ENCODE measurements around the gene FCGR2B.
"Not testable (repeated sequence)": the region's sequence is repeated elsewhere in the genome, so short reads cannot be mapped to it uniquely, and the experiment has no call there.

DNA sequence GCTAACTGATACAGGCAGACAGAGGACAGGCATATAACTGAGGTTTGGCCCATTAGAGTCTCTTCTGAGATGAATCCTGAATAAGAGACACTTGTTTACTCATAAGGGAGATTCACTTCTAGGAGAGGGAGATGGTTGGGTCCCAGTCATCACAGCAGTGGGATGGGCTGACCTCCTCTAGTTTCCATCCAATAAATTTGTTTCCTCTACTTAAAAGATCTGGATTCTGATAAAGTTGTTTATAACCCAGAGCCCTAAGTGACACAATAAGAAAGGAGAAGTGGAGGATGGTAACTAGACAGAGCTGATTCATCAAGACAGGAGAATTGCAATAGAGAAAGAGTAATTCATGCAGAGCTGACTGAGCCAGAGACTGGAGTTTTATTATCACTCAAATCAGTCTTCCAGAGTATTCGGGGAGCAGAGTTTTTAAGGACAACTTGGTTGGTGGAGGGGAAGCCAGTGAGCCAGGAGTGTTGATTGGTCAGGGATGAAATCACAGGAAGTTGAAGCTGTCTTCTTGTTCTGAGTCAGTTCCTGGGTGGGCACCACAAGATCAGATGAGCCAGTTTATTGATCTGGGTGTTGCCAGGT lies 26.7 kb upstream of the FCGR2B start:
- TF ChIP-seq, protein P1, sequence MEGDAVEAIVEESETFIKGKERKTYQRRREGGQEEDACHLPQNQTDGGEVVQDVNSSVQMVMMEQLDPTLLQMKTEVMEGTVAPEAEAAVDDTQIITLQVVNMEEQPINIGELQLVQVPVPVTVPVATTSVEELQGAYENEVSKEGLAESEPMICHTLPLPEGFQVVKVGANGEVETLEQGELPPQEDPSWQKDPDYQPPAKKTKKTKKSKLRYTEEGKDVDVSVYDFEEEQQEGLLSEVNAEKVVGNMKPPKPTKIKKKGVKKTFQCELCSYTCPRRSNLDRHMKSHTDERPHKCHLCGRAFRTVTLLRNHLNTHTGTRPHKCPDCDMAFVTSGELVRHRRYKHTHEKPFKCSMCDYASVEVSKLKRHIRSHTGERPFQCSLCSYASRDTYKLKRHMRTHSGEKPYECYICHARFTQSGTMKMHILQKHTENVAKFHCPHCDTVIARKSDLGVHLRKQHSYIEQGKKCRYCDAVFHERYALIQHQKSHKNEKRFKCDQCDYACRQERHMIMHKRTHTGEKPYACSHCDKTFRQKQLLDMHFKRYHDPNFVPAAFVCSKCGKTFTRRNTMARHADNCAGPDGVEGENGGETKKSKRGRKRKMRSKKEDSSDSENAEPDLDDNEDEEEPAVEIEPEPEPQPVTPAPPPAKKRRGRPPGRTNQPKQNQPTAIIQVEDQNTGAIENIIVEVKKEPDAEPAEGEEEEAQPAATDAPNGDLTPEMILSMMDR (IDR thresholded peaks at IDR 0.05), result not testable (repeated sequence)
- not testable (repeated sequence) for TF ChIP-seq EZH2 (IDR thresholded peaks at IDR 0.05)

Measured in neural progenitor cell (in vitro differentiated cells).